ENCODE results near the gene BST1. TPM values are rescaled to one million over a fixed set of nuclear protein-coding genes. Genes with fewer than 3 reads are reported as not detected.

Gene BST1
- total and polyA plus RNA-seq, 2 of the 8 experiments (the other 6 are each of a cell fraction or from before 2014, with no cell fraction given) = 0.52 to 0.54 TPM

DNA sequence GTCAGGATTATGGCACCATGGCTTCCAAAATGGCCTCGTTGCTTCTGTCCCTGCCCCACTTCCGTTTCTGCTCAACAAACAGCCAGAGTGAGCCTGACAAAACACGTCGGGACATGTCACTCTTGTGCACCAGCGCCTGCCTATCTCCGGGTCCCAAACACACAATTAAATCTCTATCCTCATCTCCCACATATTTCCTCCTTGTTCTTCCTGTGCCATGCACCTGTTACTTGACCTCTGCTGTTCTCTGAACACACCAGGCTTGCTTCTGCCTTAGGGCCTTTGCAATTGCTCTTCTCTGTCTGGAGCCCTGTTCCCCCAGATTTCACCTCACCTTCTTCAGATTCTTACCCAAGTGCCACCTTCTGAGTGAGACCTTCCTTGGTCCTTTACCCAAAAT lies 62.5 kb downstream of the BST1 start (continued):
- TF ChIP-seq, protein P1, sequence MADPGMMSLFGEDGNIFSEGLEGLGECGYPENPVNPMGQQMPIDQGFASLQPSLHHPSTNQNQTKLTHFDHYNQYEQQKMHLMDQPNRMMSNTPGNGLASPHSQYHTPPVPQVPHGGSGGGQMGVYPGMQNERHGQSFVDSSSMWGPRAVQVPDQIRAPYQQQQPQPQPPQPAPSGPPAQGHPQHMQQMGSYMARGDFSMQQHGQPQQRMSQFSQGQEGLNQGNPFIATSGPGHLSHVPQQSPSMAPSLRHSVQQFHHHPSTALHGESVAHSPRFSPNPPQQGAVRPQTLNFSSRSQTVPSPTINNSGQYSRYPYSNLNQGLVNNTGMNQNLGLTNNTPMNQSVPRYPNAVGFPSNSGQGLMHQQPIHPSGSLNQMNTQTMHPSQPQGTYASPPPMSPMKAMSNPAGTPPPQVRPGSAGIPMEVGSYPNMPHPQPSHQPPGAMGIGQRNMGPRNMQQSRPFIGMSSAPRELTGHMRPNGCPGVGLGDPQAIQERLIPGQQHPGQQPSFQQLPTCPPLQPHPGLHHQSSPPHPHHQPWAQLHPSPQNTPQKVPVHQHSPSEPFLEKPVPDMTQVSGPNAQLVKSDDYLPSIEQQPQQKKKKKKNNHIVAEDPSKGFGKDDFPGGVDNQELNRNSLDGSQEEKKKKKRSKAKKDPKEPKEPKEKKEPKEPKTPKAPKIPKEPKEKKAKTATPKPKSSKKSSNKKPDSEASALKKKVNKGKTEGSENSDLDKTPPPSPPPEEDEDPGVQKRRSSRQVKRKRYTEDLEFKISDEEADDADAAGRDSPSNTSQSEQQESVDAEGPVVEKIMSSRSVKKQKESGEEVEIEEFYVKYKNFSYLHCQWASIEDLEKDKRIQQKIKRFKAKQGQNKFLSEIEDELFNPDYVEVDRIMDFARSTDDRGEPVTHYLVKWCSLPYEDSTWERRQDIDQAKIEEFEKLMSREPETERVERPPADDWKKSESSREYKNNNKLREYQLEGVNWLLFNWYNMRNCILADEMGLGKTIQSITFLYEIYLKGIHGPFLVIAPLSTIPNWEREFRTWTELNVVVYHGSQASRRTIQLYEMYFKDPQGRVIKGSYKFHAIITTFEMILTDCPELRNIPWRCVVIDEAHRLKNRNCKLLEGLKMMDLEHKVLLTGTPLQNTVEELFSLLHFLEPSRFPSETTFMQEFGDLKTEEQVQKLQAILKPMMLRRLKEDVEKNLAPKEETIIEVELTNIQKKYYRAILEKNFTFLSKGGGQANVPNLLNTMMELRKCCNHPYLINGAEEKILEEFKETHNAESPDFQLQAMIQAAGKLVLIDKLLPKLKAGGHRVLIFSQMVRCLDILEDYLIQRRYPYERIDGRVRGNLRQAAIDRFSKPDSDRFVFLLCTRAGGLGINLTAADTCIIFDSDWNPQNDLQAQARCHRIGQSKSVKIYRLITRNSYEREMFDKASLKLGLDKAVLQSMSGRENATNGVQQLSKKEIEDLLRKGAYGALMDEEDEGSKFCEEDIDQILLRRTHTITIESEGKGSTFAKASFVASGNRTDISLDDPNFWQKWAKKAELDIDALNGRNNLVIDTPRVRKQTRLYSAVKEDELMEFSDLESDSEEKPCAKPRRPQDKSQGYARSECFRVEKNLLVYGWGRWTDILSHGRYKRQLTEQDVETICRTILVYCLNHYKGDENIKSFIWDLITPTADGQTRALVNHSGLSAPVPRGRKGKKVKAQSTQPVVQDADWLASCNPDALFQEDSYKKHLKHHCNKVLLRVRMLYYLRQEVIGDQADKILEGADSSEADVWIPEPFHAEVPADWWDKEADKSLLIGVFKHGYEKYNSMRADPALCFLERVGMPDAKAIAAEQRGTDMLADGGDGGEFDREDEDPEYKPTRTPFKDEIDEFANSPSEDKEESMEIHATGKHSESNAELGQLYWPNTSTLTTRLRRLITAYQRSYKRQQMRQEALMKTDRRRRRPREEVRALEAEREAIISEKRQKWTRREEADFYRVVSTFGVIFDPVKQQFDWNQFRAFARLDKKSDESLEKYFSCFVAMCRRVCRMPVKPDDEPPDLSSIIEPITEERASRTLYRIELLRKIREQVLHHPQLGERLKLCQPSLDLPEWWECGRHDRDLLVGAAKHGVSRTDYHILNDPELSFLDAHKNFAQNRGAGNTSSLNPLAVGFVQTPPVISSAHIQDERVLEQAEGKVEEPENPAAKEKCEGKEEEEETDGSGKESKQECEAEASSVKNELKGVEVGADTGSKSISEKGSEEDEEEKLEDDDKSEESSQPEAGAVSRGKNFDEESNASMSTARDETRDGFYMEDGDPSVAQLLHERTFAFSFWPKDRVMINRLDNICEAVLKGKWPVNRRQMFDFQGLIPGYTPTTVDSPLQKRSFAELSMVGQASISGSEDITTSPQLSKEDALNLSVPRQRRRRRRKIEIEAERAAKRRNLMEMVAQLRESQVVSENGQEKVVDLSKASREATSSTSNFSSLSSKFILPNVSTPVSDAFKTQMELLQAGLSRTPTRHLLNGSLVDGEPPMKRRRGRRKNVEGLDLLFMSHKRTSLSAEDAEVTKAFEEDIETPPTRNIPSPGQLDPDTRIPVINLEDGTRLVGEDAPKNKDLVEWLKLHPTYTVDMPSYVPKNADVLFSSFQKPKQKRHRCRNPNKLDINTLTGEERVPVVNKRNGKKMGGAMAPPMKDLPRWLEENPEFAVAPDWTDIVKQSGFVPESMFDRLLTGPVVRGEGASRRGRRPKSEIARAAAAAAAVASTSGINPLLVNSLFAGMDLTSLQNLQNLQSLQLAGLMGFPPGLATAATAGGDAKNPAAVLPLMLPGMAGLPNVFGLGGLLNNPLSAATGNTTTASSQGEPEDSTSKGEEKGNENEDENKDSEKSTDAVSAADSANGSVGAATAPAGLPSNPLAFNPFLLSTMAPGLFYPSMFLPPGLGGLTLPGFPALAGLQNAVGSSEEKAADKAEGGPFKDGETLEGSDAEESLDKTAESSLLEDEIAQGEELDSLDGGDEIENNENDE (IDR thresholded peaks at IDR 0.05; ENCODE audit: insufficient replicate concordance, low read length) = no peak
- TF ChIP-seq ZNF274 (IDR thresholded peaks at IDR 0.05; ENCODE audit: borderline replicate concordance, extremely low read depth, low read length) = no peak
- no peak for TF ChIP-seq CREB1 (IDR thresholded peaks at IDR 0.05)
- TF ChIP-seq BRCA1 (IDR thresholded peaks at IDR 0.05; ENCODE audit: low read depth, low read length) = no peak
- TF ChIP-seq JUN (IDR thresholded peaks at IDR 0.05; ENCODE audit: low read depth, low read length) = no peak
- TF ChIP-seq CEBPB (IDR thresholded peaks at IDR 0.05; ENCODE audit: low read depth, low read length) = no peak
